HepG2 (cell line): ENCODE data around the gene SP6. TPM values are rescaled to one million over a fixed set of nuclear protein-coding genes. Genes with fewer than 3 reads are reported as not detected.

Experiments used
- AGO1 ChIP-seq: fragments of 200-400 bp; formaldehyde crosslinking; IDR thresholded peaks from 2 replicates; pipeline ENCODE4 v1.6.1; 2017; ENCODE audit warnings: mild to moderate bottlenecking, low read depth, low read length, moderate library complexity; ENCODE audit not compliant: poor library complexity, severe bottlenecking
- ATF6 ChIP-seq: sonication (generic); formaldehyde crosslinking; conservative IDR thresholded peaks from 2 replicates; pipeline ENCODE4 v1.4.0; 2020; ENCODE audit warnings: missing genetic modification reagents
- BCLAF1 ChIP-seq: fragments of 450-650 bp; IDR thresholded peaks from 2 replicates; pipeline ENCODE4 v1.6.1; 2017; ENCODE audit warnings: mild to moderate bottlenecking
- KDM4B ChIP-seq: sonication (generic); formaldehyde crosslinking; IDR thresholded peaks from 2 replicates; pipeline ENCODE4 v1.4.0; 2020; ENCODE audit warnings: missing genetic modification reagents
- MZF1 ChIP-seq: sonication (generic); formaldehyde crosslinking; IDR thresholded peaks from 2 replicates; pipeline ENCODE4 v1.8.1; 2023; ENCODE audit warnings: mild to moderate bottlenecking, missing genetic modification reagents, borderline replicate concordance
- RBM22 ChIP-seq: fragments of 200-400 bp; formaldehyde crosslinking; optimal IDR thresholded peaks from 2 replicates; pipeline ENCODE3; 2017; ENCODE audit warnings: mild to moderate bottlenecking, low read length, moderate library complexity
- SP5 ChIP-seq: IDR thresholded peaks from 2 replicates; pipeline ENCODE4 v1.6.1; 2016; ENCODE audit warnings: low read depth, borderline replicate concordance
- TCF7 ChIP-seq: sonication (generic); IDR thresholded peaks from 2 replicates; pipeline ENCODE4 v1.6.1; 2016; ENCODE audit warnings: antibody characterized with exemption, low read depth
- ZBTB1 ChIP-seq: sonication (generic); formaldehyde crosslinking; IDR thresholded peaks from 2 replicates; pipeline ENCODE4 v1.4.0; 2020; ENCODE audit warnings: missing genetic modification reagents, borderline replicate concordance
- ZKSCAN8 ChIP-seq: IDR thresholded peaks from 2 replicates; pipeline ENCODE4 v1.6.1; 2016; ENCODE audit warnings: borderline replicate concordance, missing genetic modification reagents, missing compliant biosample characterization
- ZNF605 ChIP-seq: sonication (generic); formaldehyde crosslinking; IDR thresholded peaks from 2 replicates; pipeline ENCODE4 v1.8.0; 2022; ENCODE audit warnings: mild to moderate bottlenecking, missing genetic modification reagents
- ZNF7 ChIP-seq: IDR thresholded peaks from 2 replicates; pipeline ENCODE4 v1.6.1; 2016; ENCODE audit warnings: missing biosample characterization, missing genetic modification reagents
- ZNF724P ChIP-seq: sonication (generic); formaldehyde crosslinking; IDR thresholded peaks from 2 replicates; pipeline ENCODE4 v1.8.0; 2022; ENCODE audit warnings: missing genetic modification reagents, borderline replicate concordance
- polyA plus RNA-seq, 8 experiments: library from polyadenylated mRNA; depleted of rRNA in 3 of 8; stranded (reverse) in 7 of 8; unstranded in 1 of 8; fragments of >200 nt; fragmentation: Illumina TruSeq in 4 of 8; extraction: Trizol in 4 of 8; gene quantifications; 2 replicates each; pipeline versions ENCODE4 v1.2.1 to v1.2.3, GENCODE V29; 2011 to 2016; ENCODE audit warnings: low read depth in 4 of 8, missing spikeins in 1 of 8, mixed read lengths in 1 of 8; ENCODE audit not compliant: insufficient read depth in 1 of 8
- total RNA-seq, 5 experiments: library from RNA; depleted of rRNA; stranded (reverse); fragments of >200 nt; fragmentation: Illumina TruSeq; extraction: Trizol; gene quantifications; 2 replicates each; pipeline ENCODE4 v1.2.3, GENCODE V29; 2016; ENCODE audit warnings: low read depth in 1 of 5
- TF ChIP-seq, protein P1 (sequence below): sonication (generic); formaldehyde crosslinking; IDR thresholded peaks from 2 replicates; pipeline ENCODE4 v1.5.0; 2020; ENCODE audit warnings: mild to moderate bottlenecking, missing genetic modification reagents, borderline replicate concordance
- TF ChIP-seq, protein P2 (sequence below): sonication (generic); formaldehyde crosslinking; IDR thresholded peaks from 2 replicates; pipeline ENCODE4 v1.9.0; 2022; ENCODE audit warnings: low read depth, missing genetic modification reagents

The SP6 gene
- total and polyA plus RNA-seq, 2 of the 13 experiments (the other 11 are each of a cell fraction or from before 2014, with no cell fraction given): 0.07 TPM

DNA sequence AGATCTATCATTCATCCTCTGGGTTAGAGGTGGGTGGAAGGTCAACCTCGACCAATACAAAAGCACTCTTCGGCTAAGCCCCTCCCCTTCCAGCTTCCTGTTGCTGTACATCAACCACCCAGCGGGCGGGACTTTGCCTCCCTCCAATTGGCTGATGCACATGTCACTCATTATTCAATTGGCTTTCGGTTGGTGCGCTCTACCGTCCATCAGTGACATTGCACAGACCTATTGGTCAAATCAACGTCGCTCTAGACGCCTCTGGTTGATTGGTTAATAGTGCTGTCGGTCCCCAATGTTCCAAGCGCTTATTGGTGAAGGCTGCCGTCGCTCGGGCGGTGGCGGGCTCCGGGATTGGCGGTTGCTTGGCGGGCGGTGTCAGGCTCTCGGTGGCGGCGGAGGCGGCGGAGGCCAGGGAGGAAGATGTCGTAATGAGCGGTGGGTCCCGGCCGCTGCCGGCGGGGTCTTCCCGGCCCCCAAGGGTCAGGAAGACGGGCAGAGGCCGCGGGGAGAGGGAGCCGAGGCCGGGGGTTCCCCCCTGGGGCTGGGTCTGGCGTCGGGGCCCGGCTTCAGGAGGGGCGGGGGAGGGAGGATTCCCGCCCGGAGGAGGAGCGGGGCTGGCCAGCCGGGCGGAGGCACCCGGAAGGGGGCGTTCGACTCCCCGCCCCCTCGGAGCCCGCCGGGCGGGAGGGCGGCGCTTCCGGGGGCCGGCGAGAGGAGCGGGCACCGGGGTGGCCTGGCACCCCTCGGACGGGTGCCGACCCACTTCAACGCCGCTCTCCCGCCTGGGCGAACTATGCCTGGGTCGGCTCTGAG, 45.1 kb upstream of the SP6 start, which contains the start of gene SP2 (continued):
- TF ChIP-seq AGO1 (peak; percentile 83), MZF1 (no peak), RBM22 (peak; percentile 5), ZBTB1 (CRISPR knock-in tag) (no peak), TCF7 (no peak), SP5 (CRISPR knock-in tag) (peak; percentile 77), BCLAF1 (no peak), ZNF7 (CRISPR knock-in tag) (no peak), KDM4B (peak; percentile 69; the same call in 1 of the 2 replicates), ATF6 (CRISPR knock-in tag) (no peak; the same call in 1 of the 2 replicates), ZKSCAN8 (CRISPR knock-in tag) (no peak), ZNF605 (peak; percentile 59; the same call in 1 of the 2 replicates), ZNF724P (CRISPR knock-in tag) (no peak)
- TF ChIP-seq, protein P1, sequence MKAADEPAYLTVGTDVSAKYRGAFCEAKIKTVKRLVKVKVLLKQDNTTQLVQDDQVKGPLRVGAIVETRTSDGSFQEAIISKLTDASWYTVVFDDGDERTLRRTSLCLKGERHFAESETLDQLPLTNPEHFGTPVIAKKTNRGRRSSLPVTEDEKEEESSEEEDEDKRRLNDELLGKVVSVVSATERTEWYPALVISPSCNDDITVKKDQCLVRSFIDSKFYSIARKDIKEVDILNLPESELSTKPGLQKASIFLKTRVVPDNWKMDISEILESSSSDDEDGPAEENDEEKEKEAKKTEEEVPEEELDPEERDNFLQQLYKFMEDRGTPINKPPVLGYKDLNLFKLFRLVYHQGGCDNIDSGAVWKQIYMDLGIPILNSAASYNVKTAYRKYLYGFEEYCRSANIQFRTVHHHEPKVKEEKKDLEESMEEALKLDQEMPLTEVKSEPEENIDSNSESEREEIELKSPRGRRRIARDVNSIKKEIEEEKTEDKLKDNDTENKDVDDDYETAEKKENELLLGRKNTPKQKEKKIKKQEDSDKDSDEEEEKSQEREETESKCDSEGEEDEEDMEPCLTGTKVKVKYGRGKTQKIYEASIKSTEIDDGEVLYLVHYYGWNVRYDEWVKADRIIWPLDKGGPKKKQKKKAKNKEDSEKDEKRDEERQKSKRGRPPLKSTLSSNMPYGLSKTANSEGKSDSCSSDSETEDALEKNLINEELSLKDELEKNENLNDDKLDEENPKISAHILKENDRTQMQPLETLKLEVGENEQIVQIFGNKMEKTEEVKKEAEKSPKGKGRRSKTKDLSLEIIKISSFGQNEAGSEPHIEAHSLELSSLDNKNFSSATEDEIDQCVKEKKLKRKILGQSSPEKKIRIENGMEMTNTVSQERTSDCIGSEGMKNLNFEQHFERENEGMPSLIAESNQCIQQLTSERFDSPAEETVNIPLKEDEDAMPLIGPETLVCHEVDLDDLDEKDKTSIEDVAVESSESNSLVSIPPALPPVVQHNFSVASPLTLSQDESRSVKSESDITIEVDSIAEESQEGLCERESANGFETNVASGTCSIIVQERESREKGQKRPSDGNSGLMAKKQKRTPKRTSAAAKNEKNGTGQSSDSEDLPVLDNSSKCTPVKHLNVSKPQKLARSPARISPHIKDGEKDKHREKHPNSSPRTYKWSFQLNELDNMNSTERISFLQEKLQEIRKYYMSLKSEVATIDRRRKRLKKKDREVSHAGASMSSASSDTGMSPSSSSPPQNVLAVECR: peak; percentile 80
- TF ChIP-seq, protein P2, sequence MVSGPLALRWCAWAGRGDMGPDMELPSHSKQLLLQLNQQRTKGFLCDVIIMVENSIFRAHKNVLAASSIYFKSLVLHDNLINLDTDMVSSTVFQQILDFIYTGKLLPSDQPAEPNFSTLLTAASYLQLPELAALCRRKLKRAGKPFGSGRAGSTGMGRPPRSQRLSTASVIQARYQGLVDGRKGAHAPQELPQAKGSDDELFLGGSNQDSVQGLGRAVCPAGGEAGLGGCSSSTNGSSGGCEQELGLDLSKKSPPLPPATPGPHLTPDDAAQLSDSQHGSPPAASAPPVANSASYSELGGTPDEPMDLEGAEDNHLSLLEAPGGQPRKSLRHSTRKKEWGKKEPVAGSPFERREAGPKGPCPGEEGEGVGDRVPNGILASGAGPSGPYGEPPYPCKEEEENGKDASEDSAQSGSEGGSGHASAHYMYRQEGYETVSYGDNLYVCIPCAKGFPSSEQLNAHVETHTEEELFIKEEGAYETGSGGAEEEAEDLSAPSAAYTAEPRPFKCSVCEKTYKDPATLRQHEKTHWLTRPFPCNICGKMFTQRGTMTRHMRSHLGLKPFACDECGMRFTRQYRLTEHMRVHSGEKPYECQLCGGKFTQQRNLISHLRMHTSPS (CRISPR knock-in tag): peak; percentile 96; the same call in 1 of the 2 replicates
